ENCODE measurements around the gene C1RL. TPM values are rescaled to one million over a fixed set of nuclear protein-coding genes. Genes with fewer than 3 reads are reported as not detected.

Gene C1RL
- 7.5 and 9.1 TPM in 2 replicates for total RNA-seq (2012; rRNA removed)
- polyA plus RNA-seq (2012; rRNA removed): 12.0 and 12.3 TPM in 2 replicates
- polyA plus RNA-seq (2012; cell fraction: cytosol; rRNA removed): 4.2 and 12.6 TPM in 2 replicates
- polyA plus RNA-seq (2012; cell fraction: nucleus; rRNA removed; ENCODE audit: low replicate concordance): 18.0 and 18.4 TPM in 2 replicates
- Bru-seq, nascent RNA: percentile 90 among the genes with signal in this experiment
- percentile 98 among the genes with signal in this experiment for BruChase-seq, experiment 1, labeled RNA remaining after a 6-hour chase
- percentile 97 among the genes with signal in this experiment for BruChase-seq, experiment 2, labeled RNA remaining after a 2-hour chase
- long read RNA-seq, partial matches to known transcripts: 0 of 13 reads
- long read RNA-seq, other reads (novel, unspliced or antisense): 10 of 13 reads

DNA sequence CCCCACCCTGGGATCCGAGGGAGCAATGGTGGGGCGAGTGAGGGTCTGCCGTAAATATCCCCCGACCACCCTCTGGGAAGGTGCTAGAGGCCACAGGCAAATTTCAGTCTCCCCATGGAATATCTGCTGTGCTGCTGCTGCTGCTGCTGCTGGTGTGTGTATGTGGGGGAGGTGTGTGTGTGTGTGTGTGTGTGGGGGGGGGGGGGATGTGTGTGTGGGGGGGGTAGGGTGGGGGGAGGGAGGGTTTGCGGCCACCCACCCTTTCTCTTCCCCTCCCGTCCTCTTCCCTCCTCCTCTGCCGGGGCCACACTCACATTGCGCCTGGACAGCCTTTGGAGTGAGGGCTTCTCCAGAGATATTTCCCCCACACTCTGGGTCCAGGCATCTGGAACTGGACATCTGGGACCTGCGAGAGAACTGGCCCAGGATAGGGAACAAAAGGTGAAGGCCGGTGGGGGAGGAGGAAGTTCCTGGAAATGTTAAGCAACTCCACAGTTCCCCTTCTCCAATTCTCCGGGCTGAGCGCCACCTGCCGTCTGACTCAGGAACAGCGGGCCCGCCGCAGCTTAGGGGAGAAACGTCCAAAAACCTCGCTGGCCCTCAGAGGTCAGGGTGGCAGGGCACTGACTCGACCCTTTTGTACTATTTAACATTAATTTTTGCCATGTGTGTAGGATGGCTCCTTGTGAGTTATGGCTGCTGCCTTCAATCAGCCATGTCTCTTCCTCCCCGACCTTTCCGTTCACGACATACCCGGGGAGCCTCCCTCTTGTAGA is at the start of gene C1RL:
C1RL (minus strand) TSS at position 419 of the 776 bp plus-strand sequence; CDS start at position 385, 34 bp downstream.
- dilution Hi-C loops (cut with HindIII; ENCODE audit: low sequenced_read_pairs, unreplicated experiment) (no loop called here), in situ Hi-C loops (cut with MboI; ENCODE audit: low sequenced_read_pairs) (no loop called here), intact Hi-C loops (cut with micrococcal nuclease) (loop anchor here (1.0 kb wide), 3 partner anchors 49 to 139 kb away; partner anchors contain the start of genes C1S, EMG1 and PHB2)
- Histone ChIP-seq H3K27me3 (ENCODE audit: control insufficient read depth, insufficient read depth, low read length) (no peaks in the 10 kb centered on the region), H3K4me2 (ENCODE audit: low read depth, low read length) (peak within 1 kb of the TSS; percentile 96), H3K9me1 (ENCODE audit: insufficient read depth, low read length) (0 out of 2 replicates have a peak, but pooled peaks cover 2% of the 10 kb centered on the region), H3K56ac (ENCODE audit: extremely low read depth, insufficient read depth, low read length) (peak within 1 kb of the TSS; percentile 94), H3K4ac (ENCODE audit: low read depth, low read length) (peak within 1 kb of the TSS; percentile 100), H3K14ac (replicated peaks; ENCODE audit: low read depth, low read length) (peak within 1 kb of the TSS; percentile 100), H3K79me1 (ENCODE audit: low read depth in 1 of 2, low read length in 2 of 2) (peaks cover 24 to 53% of the 10 kb centered on the region in 2 experiments; a peak in 3 of 4 replicates), H4K20me1 (ENCODE audit: insufficient read depth, low read length) (no peaks in the 10 kb centered on the region; the same call in 1 of the 2 replicates), H3K9me3 (ENCODE audit: control insufficient read depth, insufficient read depth, low read length) (no peaks in the 10 kb centered on the region), H2BK15ac (ENCODE audit: low read depth, low read length) (peak within 1 kb of the TSS; percentile 93; the same call in 2 of the 3 replicates), H3K4me3 (ENCODE audit: insufficient read depth, low read depth, low read length) (peak within 1 kb of the TSS; percentile 66), H2AK5ac (ENCODE audit: low read depth, low read length) (peak within 1 kb of the TSS; percentile 95), H4K8ac (ENCODE audit: low read depth in 2 of 2, low read length in 2 of 2) (peak within 1 kb of the TSS; percentile 97 to 100), H2AFZ (replicated peaks; ENCODE audit: low read length, poor library complexity) (peak within 1 kb of the TSS; percentile 98), H2AK9ac (replicated peaks; ENCODE audit: low read depth, low read length, poor library complexity) (peak within 1 kb of the TSS; percentile 100), H3K9ac (ENCODE audit: low read depth, low read length) (peak within 1 kb of the TSS; percentile 98), H3K18ac (ENCODE audit: low read depth, low read length) (peak within 1 kb of the TSS; percentile 99), H4K91ac (ENCODE audit: insufficient read depth, low read depth, low read length) (peak within 1 kb of the TSS; percentile 100), H4K5ac (ENCODE audit: low read depth, low read length) (peak within 1 kb of the TSS; percentile 97), H2BK5ac (ENCODE audit: low read depth, low read length, poor library complexity, severe bottlenecking) (peak within 1 kb of the TSS; percentile 97), H3K4me1 (ENCODE audit: control insufficient read depth, insufficient read depth, low read length) (peaks cover 5% of the 10 kb centered on the region; the same call in 1 of the 2 replicates), H2BK20ac (ENCODE audit: low read depth, low read length) (peak within 1 kb of the TSS; percentile 72), H2BK120ac (ENCODE audit: low read depth, low read length) (peak within 1 kb of the TSS; percentile 94), H3K27ac (ENCODE audit: insufficient read depth, low read length) (peak within 1 kb of the TSS; percentile 97), H3K23ac (ENCODE audit: low read depth, low read length) (peak within 1 kb of the TSS; percentile 99), H3K36me3 (ENCODE audit: control insufficient read depth, insufficient read depth, low read length) (peaks cover 8% of the 10 kb centered on the region)
- CTCF ChIA-PET: interaction anchor here (0.6 to 2.1 kb wide), 8 partner anchors 10 to 164 kb away, joined by 3 to 9 read pairs (median 4); partner anchors contain the start of gene C1S
- BruUV-seq (replicated peaks): no TSS peak
- ATAC-seq (ENCODE audit: low read depth) (peak; percentile 58), DNase-seq (peak; percentile 77)
- POLR2A ChIA-PET (ENCODE audit: unreplicated experiment): interaction anchor here (1.0 kb wide), 1 partner anchor 183 kb away, joined by 3 read pairs; no protein-coding TSS in a partner anchor
- WGBS, 2 experiments (ENCODE audit: extremely low coverage in 2 of 2, insufficient read length in 1 of 2): 0% methylated on average over 7 of the region's 23 CpGs; no CpG with 5 or more reads in 1 of the 2 experiments
- TF ChIP-seq CTCF (conservative IDR thresholded peaks at IDR 0.05; ENCODE audit: low read depth, low read length): peak; percentile 93
- no peak for TF ChIP-seq USF2 (IDR thresholded peaks at IDR 0.05; ENCODE audit: low read depth, low read length)
- TF ChIP-seq CEBPB (IDR thresholded peaks at IDR 0.05; ENCODE audit: low read depth, low read length): peak; percentile 97
- no peak for TF ChIP-seq CHD1 (IDR thresholded peaks at IDR 0.05; ENCODE audit: low read depth, low read length)
- TF ChIP-seq BHLHE40 (IDR thresholded peaks at IDR 0.05; ENCODE audit: low read depth, low read length): no peak
- no peak for TF ChIP-seq RCOR1 (IDR thresholded peaks at IDR 0.05; ENCODE audit: insufficient replicate concordance, low read length)
- TF ChIP-seq MAZ (IDR thresholded peaks at IDR 0.05; ENCODE audit: borderline replicate concordance, low read depth, low read length): 0 out of 2 replicates have a peak, but pooled peaks have one; percentile 53
- TF ChIP-seq RFX5 (IDR thresholded peaks at IDR 0.05; ENCODE audit: low read depth, low read length): no peak
- no peak for TF ChIP-seq MAFK (IDR thresholded peaks at IDR 0.05; ENCODE audit: low read depth, low read length)
- TF ChIP-seq NFE2L2 (IDR thresholded peaks at IDR 0.05; ENCODE audit: low read depth, low read length): peak; percentile 16; the same call in 1 of the 2 replicates
- peak; percentile 86 for TF ChIP-seq SMC3 (IDR thresholded peaks at IDR 0.05; ENCODE audit: low read depth, low read length)
- peak; percentile 79 for TF ChIP-seq RAD21 (IDR thresholded peaks at IDR 0.05; ENCODE audit: low read length)
- peak; percentile 15; the same call in 1 of the 2 replicates for TF ChIP-seq POLR2A (IDR thresholded peaks at IDR 0.05; ENCODE audit: low read depth, low read length)

Measured in IMR-90 (cell line).